NCI-H128 (cell line): ENCODE results near the gene FLII.

Experiments used
- DNase-seq: peaks from one replicate; lab custom pipeline; 2025; ENCODE audit not compliant: unreplicated experiment; lab: John Stamatoyannopoulos, UW

FLII gene

GRCh38 chr17:18260332-18261145 is 2.0 kb upstream of the FLII start, which contains the start of gene MIEF2:
TSS of gene MIEF2 (plus strand) at chr17:18260662. CDS start at chr17:18262721, 2,059 bp downstream.
- peak; percentile 84 for DNase-seq

DNA sequence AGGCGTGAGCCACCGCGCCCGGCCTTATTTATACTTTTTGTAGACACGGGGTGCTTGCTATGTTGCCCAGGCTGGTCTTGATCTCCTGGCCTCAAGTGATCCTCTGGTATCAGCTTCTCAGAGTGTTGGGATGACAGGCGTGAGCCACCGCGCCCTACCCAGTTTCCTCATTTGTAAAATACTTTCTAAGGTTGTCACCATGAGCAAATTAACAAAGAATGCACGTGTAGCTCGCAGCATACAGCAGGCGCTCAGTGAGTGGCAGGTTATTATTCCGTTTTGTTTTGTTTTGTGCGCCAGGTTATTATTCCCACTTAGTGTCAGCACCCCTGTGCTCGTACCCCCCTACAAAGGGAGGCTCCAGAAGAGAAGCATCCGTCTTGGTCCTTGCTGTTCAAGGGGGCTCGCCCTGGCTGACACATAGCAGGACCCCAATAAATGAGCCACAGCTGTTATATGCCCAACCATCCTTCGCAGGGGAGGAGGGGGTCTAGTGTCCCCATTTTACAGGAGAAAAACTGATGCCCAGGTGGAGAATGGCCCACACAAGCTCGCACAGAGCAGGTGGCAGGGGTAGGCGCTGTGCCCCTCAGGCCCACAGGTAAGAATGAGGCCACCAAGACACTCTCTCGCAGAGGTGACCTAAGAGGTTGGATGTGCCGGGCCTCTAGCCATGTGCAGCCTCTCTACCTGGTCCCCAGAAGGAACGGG is 1.2 kb upstream of the FLII start:
- no peak for DNase-seq

DNA sequence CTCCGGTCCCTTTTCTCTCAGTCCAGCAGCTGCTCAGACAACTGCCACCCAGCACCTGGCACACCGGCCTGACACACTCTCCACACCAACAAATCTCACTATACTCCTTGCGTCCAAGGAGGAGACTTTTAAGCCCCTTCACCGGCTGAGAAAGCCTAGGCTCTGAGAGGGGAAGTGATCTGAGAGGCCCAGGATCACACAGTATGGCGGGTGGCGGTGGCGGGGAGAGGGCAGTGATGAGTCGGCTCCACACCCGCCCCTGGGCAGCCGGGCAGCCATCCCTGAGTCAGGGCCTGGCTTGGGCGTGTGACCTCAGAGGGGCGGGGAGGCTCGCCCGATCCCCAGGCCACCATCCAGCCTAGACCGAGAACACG is 569 bp downstream of the FLII start:
- DNase-seq, result no peak

- DNase-seq, result no peak
These were observed 1.1 kb downstream of the FLII start for GRCh38 chr17:18257268-18257981.

DNA sequence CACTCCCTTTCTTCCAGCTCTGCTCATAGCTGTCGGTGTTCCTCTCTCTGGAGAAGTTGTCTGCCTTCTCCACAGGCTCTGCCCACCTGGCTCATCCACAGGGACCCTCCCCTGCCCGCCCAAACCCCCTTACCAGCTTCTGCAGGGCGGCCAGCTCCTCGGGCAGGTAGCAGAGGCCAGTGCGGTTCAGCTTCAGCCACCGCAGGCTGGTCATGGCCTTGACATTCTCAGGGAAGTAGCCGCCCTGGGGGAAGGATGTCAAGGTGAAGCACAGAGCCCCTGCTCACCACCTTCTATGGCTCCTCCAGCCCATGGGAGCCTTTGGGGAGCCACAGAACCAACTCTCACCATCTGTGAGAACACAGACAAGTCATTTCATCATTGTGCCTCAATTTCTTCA is 1.8 kb downstream of the FLII start:
- no peak for DNase-seq

DNA sequence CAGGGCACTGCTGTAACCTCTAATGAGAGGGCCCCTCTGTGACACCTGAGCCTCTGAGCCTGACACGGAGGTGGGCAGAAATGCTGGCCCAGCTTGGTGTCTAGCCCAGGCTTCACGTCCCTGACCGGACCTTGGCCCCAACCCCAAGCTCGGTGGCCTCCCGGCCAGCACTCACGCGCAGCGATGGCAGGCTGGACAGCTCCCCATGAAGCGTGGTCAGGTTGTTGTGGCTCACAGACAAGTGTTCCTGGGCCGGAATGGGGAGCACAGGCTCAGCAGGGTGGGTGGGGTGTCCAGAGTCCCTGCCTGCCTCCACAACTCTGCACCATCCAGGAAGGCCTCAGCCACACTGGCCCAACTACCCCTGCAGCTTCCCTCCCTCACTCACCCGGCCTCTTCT is 2.2 kb downstream of the FLII start:
- DNase-seq, result no peak

GRCh38 chr17:18254888-18255649 is 3.5 kb downstream of the FLII start:
- DNase-seq, result no peak

- no peak for DNase-seq
These were observed 4.4 kb downstream of the FLII start for GRCh38 chr17:18253947-18254821.

- no peak for DNase-seq
These were observed 5.2 kb downstream of the FLII start for GRCh38 chr17:18253187-18253884.

DNA sequence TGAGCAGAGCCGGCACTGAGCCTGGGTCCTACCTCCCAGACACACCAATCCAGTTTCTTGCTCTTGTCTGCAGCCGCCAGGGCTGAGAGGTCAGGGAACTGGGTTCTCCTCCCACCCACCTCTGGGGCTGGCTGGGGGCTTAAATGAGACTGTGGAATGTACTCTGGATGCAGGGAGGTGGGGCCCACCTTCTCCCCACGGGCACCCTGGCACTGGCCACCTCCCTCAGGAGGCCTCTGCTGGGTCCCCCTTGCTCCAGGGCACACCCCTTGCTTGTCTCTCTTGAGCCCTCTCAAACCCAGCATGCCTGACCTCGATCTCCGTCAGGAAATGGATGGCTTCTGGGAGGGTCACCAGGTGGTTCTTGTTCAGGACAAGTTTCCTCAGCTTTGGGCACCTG is 6.4 kb downstream of the FLII start:
- no peak for DNase-seq

GRCh38 chr17:18251204-18251603 is 7.3 kb downstream of the FLII start:
- no peak for DNase-seq

- no peak for DNase-seq
These were observed 7.8 kb downstream of the FLII start for GRCh38 chr17:18250708-18251107.

DNA sequence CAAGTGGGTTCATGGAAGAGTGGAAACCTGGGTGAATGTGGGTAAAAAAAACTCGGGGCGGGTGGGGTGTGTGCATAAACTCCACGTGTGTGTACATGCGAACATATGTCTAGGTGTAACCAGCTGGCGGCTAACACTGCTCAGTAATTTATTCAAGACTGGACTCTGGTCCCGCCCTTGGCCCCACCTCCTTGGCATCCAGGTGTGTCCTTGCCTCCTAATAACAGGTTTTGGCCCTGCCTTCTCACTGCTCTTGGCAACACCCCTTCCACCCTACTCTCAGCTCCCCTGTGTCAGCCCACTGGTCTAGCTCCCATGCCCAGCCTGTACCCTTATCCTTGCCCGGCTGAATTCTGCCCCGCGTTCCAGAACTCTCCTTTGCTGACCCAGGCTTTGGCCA is 8.3 kb downstream of the FLII start:
- no peak for DNase-seq

GRCh38 chr17:18248811-18249210 is 9.7 kb downstream of the FLII start:
- no peak for DNase-seq

GRCh38 chr17:18248300-18248731 is 10.2 kb downstream of the FLII start:
- peak; percentile 57 for DNase-seq

DNA sequence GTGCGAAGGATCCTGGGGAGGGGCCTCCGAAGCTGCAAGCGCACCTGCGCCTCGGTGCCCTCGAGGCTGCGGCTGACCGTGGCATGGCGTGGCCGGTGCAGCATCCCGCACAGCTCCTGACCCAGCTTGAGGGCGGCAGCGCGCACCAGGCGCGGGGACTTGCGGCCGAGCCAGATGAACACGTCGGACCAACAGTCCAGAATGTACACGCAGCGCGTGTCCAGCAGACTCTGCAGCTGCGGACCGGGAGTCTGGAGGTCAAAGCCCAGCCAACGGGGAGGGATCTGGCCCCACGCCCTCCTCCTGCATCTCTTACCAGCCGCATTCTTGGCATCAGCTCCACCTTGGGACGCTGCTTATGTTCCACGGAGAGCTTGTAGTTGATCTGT is 10.9 kb downstream of the FLII start:
- no peak for DNase-seq

DNA sequence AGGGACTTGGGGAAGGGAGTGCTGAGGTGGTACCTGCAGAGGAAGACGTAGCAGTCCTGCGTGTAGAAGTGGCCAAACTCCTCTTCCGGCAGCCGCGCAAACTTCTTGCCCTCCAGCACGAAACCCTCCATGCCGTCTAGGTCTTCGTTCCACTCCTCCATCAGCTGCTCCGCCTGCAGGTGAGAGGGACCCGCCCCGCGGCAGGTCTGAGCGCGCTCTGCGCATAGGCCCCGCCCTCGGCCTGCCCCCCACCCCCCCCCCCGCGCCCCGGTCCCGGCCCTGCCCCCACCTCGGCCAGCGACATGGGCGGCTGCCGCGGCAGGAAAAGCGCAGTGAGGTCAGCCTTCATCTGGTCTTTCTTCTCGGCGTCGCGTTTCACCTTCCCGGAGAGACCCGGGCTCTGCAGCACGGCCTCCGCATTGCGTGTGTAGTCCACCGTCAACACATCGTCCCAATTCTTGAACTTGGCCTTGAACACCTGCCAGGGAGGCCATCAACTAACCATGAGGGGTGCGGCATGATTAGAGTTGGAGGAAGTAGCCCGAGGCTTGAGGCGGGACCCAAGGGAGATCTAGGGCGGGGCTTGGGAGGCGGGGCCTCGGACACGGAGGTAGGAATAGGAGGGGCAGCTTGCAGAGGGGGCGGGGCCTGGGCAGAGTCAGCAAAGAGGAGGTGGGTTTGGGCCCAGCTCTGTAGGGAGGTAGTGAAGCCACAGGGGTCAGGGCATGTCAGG is 11.5 kb downstream of the FLII start:
- DNase-seq, result peak; percentile 67

DNA sequence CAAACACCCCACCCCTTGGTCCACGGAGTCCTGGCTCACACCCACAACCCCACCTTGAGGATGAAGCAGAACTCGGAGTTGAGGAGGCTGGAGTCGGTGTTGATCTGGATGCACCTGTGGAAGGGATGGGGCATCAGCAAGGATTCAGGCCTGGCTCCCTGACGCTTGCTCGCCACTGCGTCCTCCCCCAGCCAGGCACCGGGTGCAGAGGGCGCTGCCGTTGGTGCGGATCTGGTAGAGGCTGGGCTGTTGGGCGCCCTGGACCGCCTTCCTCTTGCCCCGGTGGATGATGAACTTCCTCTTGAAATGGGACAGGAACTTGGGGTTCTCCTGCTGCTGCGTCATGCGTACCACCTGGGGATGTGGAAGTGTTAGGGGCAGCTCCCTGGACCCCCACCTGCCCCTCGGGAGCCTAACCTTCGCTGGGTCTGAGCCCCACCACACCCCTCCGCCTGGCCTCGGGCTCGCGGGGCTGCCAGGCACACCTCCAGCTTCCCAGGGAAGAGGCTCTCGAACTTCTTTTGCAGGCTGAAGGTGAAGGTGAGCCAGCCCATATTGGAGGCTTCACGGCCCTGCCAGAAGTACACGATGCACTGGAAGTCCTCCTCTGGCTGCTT is 12.3 kb downstream of the FLII start:
- DNase-seq, result no peak
